ENCODE results near the gene CYSLTR2.
A peak's percentile ranks its signal among the peaks of the same experiment; 100 is the strongest.

CYSLTR2 gene, protein sequence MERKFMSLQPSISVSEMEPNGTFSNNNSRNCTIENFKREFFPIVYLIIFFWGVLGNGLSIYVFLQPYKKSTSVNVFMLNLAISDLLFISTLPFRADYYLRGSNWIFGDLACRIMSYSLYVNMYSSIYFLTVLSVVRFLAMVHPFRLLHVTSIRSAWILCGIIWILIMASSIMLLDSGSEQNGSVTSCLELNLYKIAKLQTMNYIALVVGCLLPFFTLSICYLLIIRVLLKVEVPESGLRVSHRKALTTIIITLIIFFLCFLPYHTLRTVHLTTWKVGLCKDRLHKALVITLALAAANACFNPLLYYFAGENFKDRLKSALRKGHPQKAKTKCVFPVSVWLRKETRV

DNA sequence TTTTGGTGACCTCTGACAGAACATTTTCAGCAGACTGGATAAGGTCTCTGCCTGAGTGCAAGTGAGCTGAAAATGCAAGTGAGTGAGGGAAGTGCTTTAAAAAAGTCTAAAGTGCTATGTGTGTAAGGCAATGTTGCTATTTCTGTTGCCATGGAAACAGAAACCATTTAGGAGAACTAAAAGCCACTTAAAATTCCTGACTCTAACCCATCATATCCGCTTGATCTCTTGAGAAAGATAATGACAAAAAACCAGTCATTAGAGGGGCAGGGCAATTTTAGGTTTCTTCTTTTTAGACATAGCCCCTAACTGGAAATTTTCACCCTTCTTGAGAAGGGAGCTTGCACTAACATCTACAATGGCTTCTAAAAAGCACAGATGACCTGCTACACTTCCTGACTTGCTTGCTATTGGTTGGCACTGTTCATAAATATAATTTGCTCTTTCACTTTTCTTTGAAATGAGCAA, at the start of gene CYSLTR2:
Gene CYSLTR2, plus strand, starts transcription at position 458 of the 468 bp plus-strand sequence. CDS start 52,889 bp downstream, outside the sequence.
- peak; percentile 85 to 86 for DNase-seq

DNA sequence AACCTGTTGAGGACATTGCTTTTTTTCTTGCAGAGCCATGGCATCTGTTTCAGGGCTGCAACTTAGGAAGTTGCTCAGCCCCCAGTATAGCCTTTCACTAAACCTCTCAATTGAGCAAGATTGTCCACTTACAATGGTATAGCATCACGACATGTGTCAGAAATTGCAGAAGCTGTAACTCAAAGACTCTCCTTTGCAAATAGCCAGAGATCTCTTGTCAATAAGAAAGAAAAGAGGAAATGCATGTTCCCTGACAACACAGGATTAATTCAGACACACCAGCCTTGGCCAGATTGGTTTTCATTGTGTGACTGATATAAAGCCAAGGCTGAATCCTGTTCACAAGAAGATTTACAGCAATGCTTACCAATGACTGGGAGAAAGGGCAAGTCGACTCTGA, 38.7 kb upstream of the CYSLTR2 start:
- peak; percentile 70 to 85 for DNase-seq

DNA sequence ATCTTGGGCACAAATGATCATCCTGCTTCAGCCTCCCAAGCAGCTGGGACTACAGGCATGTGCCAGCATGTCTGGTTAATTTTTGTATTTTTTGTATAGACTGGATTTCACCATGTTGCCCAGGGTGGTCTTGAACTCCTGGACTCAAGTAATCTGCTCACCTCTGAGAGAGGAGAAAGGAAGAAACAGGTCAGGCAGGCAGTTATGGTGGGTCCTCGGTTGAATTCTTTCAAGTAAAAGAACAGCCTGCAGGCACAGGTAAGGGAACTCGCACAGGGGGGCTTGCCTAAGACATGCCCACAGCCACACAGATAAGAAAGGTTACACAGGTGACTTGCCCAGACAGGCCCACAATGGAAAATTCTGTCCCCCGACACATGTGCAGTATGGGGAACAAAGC, 34.8 kb upstream of the CYSLTR2 start:
- no peak for DNase-seq

DNA sequence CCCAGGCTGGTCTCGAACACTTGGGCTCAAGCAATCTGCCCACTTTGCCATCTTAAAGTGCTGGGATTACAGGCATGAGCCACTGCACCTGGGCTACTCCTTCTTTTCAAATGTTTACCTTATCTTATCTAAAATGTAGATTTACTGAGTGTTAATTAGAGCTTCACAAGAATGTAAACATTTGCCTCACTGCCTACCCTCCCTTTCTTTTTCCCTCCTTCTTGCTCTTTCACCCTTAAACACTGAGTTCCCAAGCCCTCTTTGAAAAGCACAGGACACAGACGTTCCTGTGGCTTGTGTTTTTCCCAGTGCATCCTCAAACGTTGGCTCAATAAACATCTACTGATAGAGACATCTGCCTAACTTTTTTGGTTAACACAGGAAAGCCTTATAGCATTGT, 32.7 kb upstream of the CYSLTR2 start:
- DNase-seq, result no peak

DNA sequence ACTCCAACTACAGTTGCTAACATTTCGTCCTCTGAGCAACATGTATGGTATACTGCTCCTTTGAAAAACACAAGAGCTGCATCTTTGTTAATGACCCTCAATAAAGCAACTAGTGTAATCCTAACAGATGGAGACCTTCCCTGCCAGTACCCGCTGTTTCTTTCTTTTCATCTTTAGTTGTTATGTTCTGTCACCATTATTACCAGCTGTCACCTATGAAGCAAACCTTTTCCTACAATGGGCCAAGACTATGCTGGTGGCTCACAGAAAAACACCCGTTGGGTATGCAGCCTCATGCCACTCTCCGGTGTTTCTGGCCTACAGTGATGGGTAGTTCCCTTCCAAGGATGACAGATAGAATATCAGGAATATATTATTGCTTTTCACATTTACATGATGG, 29.7 kb upstream of the CYSLTR2 start:
- DNase-seq, result no peak

DNA sequence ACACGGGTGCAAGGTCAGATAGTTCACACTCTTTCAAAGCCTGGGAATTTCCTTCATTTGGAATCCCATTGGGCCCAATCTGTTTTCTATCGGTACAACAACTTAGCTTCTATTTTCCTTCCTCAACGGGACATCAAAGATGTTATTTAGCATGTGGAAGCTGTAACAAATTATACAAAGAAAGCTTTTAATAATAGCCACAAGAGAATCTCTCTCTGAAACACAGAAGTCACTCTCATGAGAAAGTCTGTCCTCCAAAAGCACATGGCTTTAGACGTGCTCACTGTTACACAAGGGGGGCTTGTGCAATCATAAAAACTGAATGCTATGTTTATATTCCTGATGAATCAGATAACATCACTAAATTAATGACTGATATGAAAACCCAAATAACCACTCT, 28.9 kb upstream of the CYSLTR2 start:
- peak; percentile 66 to 75 for DNase-seq

DNA sequence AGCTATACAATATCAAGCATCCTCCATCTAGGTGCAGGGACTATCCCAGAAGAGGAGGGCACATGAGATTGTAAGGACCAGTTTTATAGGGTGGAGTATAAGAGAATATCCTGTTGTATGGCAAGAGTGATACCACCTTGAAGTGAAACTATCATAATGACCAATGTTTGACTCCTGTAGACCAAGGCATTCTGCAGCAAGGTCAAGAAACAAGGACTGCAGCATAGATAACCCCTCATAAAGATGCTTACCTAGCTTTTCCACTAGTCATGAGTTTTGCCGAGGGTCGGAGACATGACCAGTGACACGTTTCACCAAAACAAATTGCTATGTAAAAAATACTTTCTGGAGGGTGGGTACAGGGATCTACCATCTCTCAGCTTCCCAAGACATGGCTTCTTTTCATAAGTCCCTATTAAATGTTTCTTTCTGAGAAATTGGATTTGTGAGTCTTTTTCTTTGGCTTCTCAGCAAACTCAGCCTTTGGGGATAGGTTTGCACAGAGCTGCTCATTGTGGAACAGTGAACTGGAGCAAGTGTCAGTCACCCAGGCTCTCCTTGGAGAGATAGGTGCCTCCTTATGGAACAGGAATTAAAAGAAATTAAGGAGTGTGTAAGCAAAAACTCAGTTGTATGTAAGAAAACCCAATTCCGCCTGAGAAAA, 28.2 kb upstream of the CYSLTR2 start:
- no peak for DNase-seq

DNA sequence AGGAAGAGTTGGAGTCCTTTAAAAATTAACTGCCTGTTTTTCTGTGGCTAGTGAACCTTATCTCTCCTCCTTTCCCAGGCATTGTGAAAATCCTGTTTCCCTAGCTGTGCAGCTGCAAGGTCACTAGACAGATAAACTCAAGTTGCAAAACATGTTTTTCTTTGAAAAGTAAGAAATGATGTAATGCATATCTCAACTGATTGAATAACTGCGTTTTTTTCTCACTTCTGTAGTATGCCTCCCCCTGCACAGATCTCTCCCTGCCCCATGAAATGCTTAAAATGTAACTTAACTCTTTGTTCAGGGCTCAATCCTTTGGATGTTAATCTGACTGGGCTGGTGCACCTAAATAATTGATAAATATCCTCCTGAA, 27.7 kb upstream of the CYSLTR2 start:
- peak; percentile 37 to 76 for DNase-seq

DNA sequence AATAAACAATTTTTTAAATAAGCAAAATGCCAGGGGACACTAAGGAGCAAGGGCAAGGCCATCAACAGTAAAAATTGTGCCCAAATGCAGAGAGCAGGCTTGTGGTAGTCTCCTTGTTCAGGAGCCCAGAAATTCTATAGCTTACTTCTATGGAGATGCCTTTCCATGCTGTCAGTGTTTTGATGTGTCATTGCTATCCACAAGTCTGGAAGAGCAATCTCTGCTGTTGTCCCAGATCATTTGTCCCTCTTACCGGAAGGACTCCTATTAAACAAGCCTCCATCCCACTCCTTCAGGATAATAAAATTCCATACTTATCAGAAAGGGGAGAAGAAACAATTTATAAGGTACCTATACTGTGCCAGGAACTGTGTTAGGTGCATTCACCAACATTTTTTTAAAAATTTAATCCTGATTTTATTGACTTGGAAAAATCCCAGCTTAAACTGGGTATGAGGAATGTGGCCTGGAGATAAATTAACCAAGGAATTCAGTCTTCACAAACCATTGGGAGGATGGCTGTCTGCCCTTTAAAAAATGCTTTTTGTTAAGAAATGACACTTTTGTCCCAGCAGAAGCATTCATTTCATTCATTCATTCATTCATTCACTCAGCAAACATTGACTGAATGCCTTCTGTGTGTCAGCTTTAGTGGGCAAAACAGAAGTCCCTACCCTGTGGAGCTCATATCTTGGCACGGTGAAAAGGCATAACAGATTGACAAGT, 26.8 kb upstream of the CYSLTR2 start:
- no peak for DNase-seq

DNA sequence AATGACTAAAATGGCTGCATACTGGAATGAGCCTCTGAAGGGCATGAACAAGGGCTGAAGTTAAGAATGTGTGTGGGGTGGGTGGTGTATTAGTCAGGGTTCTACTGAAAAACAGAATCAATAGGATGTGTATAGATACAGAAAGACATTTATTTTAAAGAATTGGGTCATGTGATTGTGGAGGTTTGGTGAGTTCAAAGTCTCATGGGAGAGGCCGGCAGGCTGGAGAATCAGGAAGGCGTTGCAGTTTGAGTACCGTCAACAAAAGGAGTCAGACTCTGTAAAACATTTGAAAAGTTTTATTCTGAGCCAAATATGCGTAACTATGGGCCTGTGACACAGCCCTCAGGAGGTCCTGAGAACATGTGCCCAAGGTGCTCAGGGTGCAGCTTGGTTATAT, 24.5 kb upstream of the CYSLTR2 start:
- DNase-seq, result no peak

DNA sequence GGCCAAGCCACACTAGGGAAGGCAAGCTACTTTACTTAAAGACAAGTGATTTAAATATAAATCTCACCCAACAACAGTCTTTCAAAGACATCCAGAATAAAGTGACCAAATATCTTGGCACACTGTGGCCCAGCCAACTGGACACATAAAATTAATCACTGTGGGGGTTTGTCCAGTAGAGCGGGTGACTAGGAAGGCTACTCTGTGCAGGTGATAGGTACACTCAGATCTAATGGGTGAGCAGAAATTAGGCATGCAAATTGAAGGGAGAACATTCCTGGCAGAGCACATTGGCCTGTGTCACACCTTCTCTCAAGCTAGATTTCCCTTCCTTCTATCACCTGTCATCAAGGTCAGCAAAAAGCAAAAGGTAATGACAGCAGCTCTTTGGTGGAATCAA, 23.4 kb upstream of the CYSLTR2 start:
- no peak for DNase-seq

DNA sequence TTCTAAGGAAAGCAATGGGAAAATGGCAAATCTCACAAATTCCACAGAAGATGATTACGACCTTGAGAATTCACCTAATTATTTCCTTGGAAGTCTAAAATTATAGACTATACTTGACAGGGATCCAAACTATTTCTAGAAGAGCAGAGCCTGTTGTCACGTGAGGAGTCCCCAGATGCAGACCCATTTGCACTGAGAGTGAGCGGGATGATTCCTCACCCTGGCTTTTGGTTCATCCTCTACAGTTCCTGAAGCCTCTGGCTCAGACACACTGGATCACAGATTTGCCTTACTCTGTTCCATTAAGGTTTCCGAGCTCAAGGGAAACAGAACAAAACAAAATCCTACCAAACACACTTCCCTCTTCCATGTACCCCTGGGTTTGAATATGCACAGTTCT, 23.0 kb upstream of the CYSLTR2 start:
- no peak for DNase-seq

DNA sequence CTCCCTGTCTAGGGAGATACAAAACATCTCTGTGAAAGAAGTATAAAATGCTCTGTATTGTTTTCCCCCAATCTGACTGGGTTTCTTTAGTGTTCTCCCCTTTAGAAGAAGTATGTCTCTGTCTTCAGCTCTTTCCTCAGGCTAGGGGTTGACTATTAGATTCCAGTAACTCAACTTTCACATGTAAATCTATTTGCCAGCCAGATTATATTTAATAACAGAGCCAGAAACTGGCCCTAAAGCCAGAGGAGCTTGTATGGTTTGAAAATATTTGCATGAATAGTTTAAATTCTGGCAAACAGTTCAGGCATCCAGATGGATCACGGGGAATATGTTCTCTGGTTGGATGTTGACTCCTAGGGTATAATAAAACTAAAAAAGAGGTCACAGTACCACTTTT, 22.3 kb upstream of the CYSLTR2 start:
- no peak for DNase-seq

DNA sequence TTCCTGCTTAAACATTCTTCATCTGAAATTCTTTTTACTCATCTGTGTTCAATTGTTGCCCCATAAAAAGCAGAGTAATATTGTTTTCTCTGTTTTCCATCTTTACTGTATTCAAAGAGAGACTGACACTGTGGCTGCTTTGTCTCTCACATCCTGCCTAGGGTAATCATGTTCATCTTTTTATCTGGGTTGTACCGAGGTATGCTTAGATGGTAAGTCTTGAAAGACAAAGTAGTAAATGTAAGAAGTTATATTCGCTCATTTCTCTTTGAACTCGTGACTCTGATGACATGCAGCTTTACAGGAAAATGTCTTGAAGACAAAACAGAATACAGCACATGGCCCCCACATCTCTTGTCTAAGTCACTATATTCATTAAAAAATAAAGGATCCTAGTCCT, 20.0 kb upstream of the CYSLTR2 start:
- no peak for DNase-seq

DNA sequence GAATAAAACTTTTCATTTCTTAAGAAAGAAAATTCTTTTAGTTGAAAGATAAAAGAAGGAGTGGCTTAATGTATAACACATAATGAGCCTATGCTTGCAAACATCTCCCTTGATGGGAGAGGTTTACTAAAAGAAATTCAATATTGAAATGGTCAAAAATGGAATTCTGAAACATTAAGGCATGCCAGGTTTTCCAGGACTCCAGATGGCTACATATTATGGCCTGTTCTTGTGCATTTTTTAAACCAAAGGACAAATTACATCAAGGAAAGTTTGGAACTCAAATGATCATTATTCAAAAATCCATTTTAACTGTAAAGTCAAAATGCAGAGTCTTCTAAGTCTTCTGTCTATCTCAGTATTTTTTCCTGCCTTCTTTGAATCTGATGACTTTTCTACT, 19.1 kb upstream of the CYSLTR2 start:
- DNase-seq, result no peak

DNA sequence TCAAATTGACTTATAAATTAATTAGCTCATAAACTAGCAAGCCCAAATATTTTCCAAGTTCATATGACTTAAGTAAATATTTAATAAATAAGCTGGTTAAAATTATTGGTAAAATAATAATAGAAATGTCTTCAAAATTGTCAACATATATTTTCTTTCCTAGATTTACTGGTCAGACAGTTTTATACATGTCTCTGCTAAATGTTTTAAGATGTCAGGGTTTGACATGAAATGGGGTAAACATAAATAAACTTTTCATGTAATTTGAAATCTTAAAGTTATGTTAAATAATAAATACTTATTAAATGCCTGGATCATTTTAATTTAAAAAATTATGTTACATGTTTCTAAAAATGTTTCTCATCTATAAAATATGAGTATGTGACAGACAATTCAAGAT, 18.3 kb upstream of the CYSLTR2 start:
- no peak for DNase-seq

DNA sequence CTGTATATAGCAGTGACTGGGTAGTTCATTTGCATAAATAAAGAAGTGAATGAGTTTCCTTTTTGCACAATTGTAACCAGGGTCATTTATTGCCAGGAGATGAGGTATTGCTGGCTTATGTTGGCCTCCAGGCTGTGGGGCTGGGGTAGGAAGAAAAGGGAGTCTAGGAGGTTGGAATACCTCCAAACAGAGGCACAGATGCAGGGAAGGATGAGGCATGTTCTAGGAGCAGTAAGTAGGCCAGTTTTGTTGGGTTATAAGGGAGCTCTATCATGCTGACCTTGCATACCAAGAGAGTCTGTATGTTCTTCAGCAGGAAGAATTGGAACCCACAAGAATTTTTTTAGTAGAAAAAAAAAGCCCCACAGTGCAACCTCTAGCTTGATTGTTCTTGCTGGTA, 17.2 kb upstream of the CYSLTR2 start:
- no peak for DNase-seq

DNA sequence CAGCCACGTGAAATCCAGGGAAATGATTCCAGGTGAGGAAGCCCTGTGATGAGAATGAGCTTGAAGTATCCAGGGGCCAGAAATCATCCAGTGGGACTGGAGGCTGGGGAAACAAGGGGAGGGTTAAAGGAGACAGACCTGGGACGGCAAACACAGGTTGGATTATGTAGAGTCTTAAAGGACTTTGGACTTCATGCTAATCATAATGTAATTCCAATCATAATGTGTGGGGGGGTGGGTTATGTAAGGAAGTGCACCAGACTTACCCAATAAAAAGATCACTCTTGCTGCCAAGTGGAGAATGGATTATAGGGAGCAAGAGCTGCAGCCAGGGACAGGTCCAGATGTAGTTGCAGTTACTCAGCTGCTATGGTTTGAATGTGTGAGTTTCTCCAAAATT, 16.1 kb upstream of the CYSLTR2 start:
- no peak for DNase-seq

DNA sequence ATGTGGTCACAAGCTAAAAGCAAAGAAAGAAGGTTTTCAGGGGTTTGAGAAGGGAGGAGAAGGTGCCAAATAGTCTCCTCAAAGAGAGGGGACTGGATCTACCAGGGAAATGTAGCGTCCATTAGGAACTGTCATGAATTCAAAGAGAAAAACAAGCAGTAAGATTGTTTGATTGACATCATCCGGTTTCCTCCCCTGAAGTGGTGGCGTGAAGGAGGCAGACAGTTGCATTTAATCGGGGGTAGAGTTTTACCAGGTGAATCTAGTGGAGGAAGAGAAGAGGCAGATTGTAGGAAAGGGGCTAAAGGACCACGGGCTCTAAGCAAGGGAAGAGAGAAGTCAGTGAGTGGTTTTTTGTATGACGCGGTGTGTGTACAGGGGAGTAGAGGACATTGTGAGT, 13.0 kb upstream of the CYSLTR2 start:
- no peak for DNase-seq

DNA sequence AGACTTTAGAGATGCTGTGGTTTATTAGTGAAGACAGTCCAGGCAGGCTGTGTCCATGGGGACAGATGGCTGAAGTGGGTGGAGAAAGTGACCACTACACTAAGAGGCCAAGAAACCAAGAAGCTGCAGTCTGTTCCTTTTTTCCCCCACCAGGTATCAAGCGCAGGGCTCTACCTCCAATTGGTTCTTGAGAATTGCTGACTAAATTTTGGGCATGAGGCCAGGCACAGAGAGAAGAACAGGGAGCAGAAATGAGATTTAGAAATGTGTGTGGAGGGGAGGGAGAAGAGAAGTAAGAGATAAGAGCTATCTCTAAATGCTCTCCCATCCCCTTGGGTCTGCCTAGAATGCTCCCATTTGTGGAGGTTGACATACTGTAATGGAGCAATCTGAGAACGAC, 12.3 kb upstream of the CYSLTR2 start:
- no peak for DNase-seq

DNA sequence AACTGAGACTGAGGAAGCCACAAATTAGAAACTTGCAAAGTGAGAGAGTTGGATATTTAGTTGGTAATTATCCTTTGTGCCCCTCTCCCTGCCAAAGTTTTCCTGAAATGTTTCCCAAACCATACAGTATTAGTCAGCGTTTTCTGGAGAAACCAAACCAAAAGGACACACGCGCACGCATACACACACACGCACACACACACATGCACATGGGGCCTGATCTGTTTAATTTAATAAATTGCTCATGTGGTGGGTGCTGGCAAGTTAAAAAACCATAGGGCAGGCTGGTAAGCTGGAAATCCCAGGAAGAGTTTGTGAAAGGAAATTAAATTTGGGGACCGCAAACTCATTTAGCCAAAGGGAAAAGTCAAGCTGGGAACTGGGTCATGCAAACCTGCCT, 11.7 kb upstream of the CYSLTR2 start:
- DNase-seq, result no peak

DNA sequence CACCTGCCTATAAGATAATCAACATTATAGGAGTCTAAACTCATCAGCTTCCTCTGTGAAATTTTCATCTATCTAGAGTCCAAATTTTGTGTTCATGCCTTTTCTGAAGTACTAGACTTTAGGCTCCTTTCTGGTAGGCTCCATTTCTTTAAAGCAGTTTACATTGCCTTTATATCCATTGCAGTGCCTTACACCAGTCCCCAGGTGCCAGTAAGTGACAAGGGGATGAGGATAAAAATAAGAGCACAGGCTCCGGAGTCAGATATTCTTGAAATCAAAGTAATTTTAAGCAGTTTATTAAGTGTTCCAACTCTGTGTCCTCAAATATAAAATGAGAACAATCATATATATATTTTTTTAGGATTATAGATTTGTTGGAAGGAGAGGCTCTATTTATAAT, 10.6 kb upstream of the CYSLTR2 start:
- DNase-seq, result no peak

DNA sequence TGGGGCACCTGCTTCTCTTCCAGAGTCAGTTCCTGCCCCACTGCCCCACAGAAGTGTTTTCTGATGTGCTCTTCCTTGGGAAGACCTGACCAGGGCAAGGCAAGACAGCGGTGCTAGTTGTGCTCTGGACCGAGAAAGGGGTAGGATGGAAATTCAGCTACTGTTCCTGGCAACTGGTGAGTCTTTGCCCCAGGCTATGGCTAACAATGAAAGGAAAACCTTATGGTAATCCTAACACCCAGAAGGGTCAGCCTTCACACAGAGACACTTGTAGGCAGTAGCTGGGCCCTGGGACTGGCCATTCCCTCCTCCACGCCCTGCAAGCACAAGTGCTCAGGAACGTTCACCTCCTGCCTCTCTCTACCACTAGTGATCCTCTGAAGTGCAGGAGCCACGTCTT, 9.6 kb upstream of the CYSLTR2 start:
- no peak for DNase-seq

DNA sequence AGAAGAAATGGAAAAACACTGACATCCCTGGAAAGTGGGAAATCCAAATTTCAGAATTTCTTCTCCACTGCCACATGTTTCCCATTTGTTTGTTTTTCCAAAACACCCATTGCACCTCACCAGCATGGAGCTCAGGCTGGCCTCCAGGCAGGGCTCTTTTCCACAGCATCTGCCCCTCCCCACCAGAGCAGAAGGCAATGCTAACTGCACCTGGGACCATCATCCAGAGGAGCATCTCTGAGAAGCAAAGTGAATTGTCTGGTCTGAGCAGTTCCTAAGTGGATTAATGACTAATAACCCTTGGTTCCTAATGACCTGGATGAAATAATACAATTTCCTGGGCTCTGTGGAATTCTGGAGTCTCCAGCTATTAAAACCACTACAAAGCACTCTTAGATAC, 8.8 kb upstream of the CYSLTR2 start:
- no peak for DNase-seq
